Prostate gland (tissue), 1 donor: ENCODE results near the gene SYNPR.

ENCODE experiments used
- POLR2A ChIP-seq: fragments of 450-650 bp; IDR thresholded peaks from one replicate; pipeline ENCODE4 v1.6.1; 2016; ENCODE audit warnings: antibody characterized with exemption, mild to moderate bottlenecking
- POLR2AphosphoS5 ChIP-seq: sonication (generic); formaldehyde crosslinking; IDR thresholded peaks from one replicate; pipeline ENCODE4 v1.6.1; 2017; ENCODE audit warnings: antibody characterized with exemption

GRCh38 chr3:63278171-63279004 is at the start of gene SYNPR:
- no peak for TF ChIP-seq POLR2AphosphoS5
- TF ChIP-seq POLR2A: no peak
